Fibroblast of lung (primary cell): ENCODE measurements around the gene CMTM1. TPM values are rescaled to one million over a fixed set of nuclear protein-coding genes. Genes with fewer than 3 reads are reported as not detected.
"Not testable (repeated sequence)": the region's sequence is repeated elsewhere in the genome, so short reads cannot be mapped to it uniquely, and the experiment has no call there.

Experiments used
- DNase-seq, 2 donors: peaks; one replicate each; pipeline versions ENCODE4 v3.0.0 to v3.0.0-alpha.2; 2010; ENCODE audit warnings: low read depth in 2 of 2
- H2AFZ ChIP-seq: 2 replicates; pipeline ENCODE4 v1.5.1; 2012; ENCODE audit warnings: low read length, control low read depth, inconsistent platforms
- H3K27ac ChIP-seq: 2 replicates; pipeline ENCODE4 v1.5.1; 2011; ENCODE audit warnings: low read length, control low read depth; ENCODE audit not compliant: insufficient read depth
- H3K27me3 ChIP-seq: 2 replicates; pipeline ENCODE4 v1.5.1; 2011; ENCODE audit warnings: mild to moderate bottlenecking, low read length; ENCODE audit not compliant: control insufficient read depth, insufficient read depth
- H3K36me3 ChIP-seq: 2 replicates; pipeline ENCODE4 v1.5.1; 2011; ENCODE audit warnings: low read length; ENCODE audit not compliant: control insufficient read depth, insufficient read depth
- H3K4me1 ChIP-seq: 2 replicates; pipeline ENCODE4 v1.5.1; 2011; ENCODE audit warnings: low read length; ENCODE audit not compliant: control insufficient read depth, insufficient read depth; ENCODE audit errors: extremely low read depth
- H3K4me2 ChIP-seq: 2 replicates; pipeline ENCODE4 v1.5.1; 2011; ENCODE audit warnings: low read length, control low read depth; ENCODE audit not compliant: insufficient read depth; ENCODE audit errors: extremely low read depth
- H3K4me3 ChIP-seq, 4 experiments: fragments of 200-600 bp in 1 of 4; sonication (generic) in 1 of 4; replicated peaks in 1 of 4; 2 replicates each; pipeline ENCODE4 v1.5.1; 2011 to 2016; ENCODE audit warnings: low read length in 4 of 4, low read depth in 3 of 4, mild to moderate bottlenecking in 3 of 4, control low read depth in 2 of 4, inconsistent platforms in 1 of 4, mixed read lengths in 1 of 4; ENCODE audit not compliant: insufficient read depth in 1 of 4; ENCODE audit errors: control extremely low read depth in 1 of 4
- H3K79me2 ChIP-seq: 2 replicates; pipeline ENCODE4 v1.5.1; 2012; ENCODE audit warnings: mild to moderate bottlenecking, low read length, inconsistent platforms; ENCODE audit not compliant: control insufficient read depth, insufficient read depth
- H3K9ac ChIP-seq: 2 replicates; pipeline ENCODE4 v1.5.1; 2011; ENCODE audit warnings: mild to moderate bottlenecking, low read length, control low read depth; ENCODE audit not compliant: insufficient read depth
- H3K9me3 ChIP-seq: 2 replicates; pipeline ENCODE4 v1.5.1; 2012; ENCODE audit warnings: low read depth, low read length; ENCODE audit not compliant: control insufficient read depth, insufficient read depth
- H4K20me1 ChIP-seq: 2 replicates; pipeline ENCODE4 v1.5.1; 2011; ENCODE audit warnings: low read length; ENCODE audit not compliant: control insufficient read depth, insufficient read depth; ENCODE audit errors: extremely low read depth
- EZH2 ChIP-seq: IDR thresholded peaks from 2 replicates; pipeline ENCODE4 v1.5.1; 2012; ENCODE audit warnings: low read length, control low read depth, mild to moderate bottlenecking; ENCODE audit errors: missing control alignments
- polyA plus RNA-seq, 2 donors: library from polyadenylated mRNA; depleted of rRNA in 1 of 2; stranded (reverse) in 1 of 2; unstranded in 1 of 2; fragments of >200 nt; gene quantifications; 2 replicates each; pipeline ENCODE4 v1.2.1, GENCODE V29; 2011 to 2012; ENCODE audit warnings: missing spikeins in 1 of 2
- total RNA-seq: library from RNA; depleted of rRNA; stranded (reverse); fragments of >200 nt; gene quantifications from 2 replicates; pipeline ENCODE4 v1.2.1, GENCODE V29; 2014
- TF ChIP-seq, protein P1 (sequence below), 2 donors: IDR thresholded peaks in 1 of 2; conservative IDR thresholded peaks in 1 of 2; 1 replicate in 1 of 2; 2 replicates in 1 of 2; pipeline ENCODE4 v1.5.1; 2011 to 2012; ENCODE audit warnings: low read length in 2 of 2, control low read depth in 1 of 2, inconsistent platforms in 1 of 2, low read depth in 1 of 2, mild to moderate bottlenecking in 1 of 2

The CMTM1 gene
- total and polyA plus RNA-seq, 2 donors (not counting 1 experiment from before 2014, with no cell fraction given), result 0.99 to 1.5 TPM

DNA sequence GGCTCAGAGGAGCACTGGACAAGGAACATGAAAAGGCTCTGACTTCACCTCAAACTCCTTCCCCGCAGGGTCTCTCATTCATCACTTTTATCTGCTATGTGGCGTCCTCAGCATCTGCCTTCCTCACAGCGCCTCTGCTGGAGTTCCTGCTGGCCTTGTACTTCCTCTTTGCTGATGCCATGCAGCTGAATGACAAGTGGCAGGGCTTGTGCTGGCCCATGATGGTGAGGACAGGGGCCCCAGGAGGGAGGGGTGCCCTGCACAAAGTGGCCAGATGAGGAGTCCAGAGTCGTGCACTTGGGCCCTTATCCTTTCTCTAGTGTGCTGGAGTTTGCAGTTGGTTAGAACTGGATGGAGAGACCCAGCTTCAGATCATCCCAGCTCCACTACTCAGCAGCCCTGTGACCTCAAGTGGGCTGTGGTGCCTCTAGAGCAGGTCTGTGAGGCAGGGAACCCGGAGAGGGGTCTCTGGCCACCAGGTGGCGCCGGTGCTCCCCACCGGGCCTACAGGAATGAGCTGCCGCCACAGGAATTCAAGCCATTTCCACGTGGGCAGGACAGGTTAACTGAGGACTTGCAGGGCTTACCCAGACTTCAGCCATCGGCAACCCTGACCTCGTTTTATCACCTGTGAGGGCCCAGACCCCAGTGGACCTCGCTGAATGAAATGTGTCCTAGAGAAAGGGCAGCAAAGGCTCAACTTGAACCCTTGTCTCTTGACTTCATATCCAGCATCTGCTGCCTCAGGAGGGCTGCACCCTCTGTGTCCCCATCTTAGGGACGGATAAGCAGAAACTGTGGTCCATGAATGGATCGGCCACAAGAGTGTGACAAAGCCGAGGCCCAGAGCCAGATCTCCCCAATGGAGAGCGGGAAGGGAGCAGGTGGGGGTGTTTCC lies 42.3 kb downstream of the CMTM1 start:
- Histone ChIP-seq H3K79me2 (peaks cover 3% of the 10 kb centered on the region), H3K4me3 (no peak overlapping the region), H2AFZ (no peak overlapping the region), H3K36me3 (peaks cover 19% of the 10 kb centered on the region), H3K4me1 (peaks cover 15% of the 10 kb centered on the region), H3K9me3 (no peaks in the 10 kb centered on the region), H4K20me1 (no peaks in the 10 kb centered on the region), H3K9ac (no peak overlapping the region), H3K4me2 (peak overlapping the region; percentile 25), H3K27ac (peak overlapping the region; percentile 43), H3K27me3 (no peaks in the 10 kb centered on the region)
- DNase-seq, result peak; percentile 77 to 91
- TF ChIP-seq EZH2, result no peak
- TF ChIP-seq, protein P1, sequence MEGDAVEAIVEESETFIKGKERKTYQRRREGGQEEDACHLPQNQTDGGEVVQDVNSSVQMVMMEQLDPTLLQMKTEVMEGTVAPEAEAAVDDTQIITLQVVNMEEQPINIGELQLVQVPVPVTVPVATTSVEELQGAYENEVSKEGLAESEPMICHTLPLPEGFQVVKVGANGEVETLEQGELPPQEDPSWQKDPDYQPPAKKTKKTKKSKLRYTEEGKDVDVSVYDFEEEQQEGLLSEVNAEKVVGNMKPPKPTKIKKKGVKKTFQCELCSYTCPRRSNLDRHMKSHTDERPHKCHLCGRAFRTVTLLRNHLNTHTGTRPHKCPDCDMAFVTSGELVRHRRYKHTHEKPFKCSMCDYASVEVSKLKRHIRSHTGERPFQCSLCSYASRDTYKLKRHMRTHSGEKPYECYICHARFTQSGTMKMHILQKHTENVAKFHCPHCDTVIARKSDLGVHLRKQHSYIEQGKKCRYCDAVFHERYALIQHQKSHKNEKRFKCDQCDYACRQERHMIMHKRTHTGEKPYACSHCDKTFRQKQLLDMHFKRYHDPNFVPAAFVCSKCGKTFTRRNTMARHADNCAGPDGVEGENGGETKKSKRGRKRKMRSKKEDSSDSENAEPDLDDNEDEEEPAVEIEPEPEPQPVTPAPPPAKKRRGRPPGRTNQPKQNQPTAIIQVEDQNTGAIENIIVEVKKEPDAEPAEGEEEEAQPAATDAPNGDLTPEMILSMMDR (conservative IDR thresholded peaks at IDR 0.05 in 1 of 2, IDR thresholded peaks at IDR 0.05 in 1 of 2; ENCODE audit: low read depth in 1 of 2, low read length in 2 of 2), result peak; percentile 71 to 93

DNA sequence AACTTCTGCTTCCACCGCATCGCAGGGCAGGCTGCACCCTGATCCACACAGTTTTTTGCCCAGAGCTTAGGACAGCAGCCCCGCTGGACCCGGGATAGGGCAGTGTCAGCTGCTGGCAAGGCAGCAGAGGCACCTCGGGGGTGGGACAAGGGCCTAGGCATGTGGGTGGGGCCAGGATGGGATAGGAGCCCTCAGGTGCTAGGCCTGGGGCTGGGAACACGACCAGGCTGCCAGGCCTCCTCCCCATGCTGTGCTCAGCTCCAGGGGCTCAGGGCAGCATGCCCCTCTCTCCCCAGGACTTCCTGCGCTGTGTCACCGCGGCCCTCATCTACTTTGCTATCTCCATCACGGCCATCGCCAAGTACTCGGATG lies 42.9 kb downstream of the CMTM1 start:
- peak overlapping the region; percentile 43 for H3K27ac ChIP-seq
- H3K4me1 ChIP-seq, result peaks cover 11% of the 10 kb centered on the region
- peaks cover 19% of the 10 kb centered on the region for H3K36me3 ChIP-seq
- no peak overlapping the region for H3K4me2 ChIP-seq
- H3K79me2 ChIP-seq, result peaks cover 3% of the 10 kb centered on the region
- H3K27me3 ChIP-seq, result no peaks in the 10 kb centered on the region
- H3K9me3 ChIP-seq, result no peaks in the 10 kb centered on the region
- no peak for DNase-seq
- no peak overlapping the region for H3K9ac ChIP-seq
- no peak overlapping the region for H2AFZ ChIP-seq
- no peaks in the 10 kb centered on the region for H4K20me1 ChIP-seq
- TF ChIP-seq, protein P1 (conservative IDR thresholded peaks at IDR 0.05 in 1 of 2, IDR thresholded peaks at IDR 0.05 in 1 of 2; ENCODE audit: low read depth in 1 of 2, low read length in 2 of 2), result no peak
- no peak for TF ChIP-seq EZH2
- no peak overlapping the region for H3K4me3 ChIP-seq

DNA sequence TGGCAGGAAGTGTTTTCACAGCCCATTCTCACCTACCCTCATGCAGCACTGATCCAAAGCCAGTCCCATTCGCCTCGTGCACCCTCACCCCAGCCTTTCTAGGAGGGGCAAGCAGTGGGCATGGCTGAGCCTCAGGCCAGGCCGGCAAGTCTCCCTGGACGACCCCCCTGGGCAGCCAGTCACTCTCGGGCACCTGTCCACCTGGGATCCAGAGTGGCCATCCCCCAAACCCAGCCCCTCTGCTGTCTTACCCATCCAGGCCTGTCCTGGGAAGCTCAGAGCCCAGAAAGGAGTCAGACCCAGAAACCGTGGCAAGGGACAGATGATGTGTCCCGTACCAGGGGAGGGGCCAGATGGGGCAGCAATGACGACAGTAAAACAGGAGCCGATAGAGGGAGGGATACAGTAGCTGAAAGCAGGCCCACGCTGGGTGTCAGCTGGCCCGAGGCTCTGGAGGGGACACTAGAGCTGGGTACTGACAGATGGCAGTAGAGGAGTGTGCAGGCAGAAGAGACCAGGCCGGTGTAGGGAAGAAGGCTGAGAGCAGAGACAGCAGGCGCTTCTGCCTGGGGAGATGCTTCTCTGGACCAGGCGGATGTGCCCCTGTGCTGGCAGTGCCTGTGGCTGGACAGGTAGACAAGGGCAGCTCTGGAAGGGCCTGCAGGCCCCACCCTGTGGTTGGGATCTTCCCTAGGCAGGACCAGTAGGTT lies 44.0 kb downstream of the CMTM1 start:
- no peak for DNase-seq
- no peak for TF ChIP-seq EZH2
- TF ChIP-seq, protein P1 (conservative IDR thresholded peaks at IDR 0.05 in 1 of 2, IDR thresholded peaks at IDR 0.05 in 1 of 2; ENCODE audit: low read depth in 1 of 2, low read length in 2 of 2), result no peak
- no peak overlapping the region for H2AFZ ChIP-seq
- no peaks in the 10 kb centered on the region for H3K27me3 ChIP-seq
- H3K4me3 ChIP-seq, result no peak overlapping the region
- no peaks in the 10 kb centered on the region for H3K9me3 ChIP-seq
- H3K27ac ChIP-seq, result no peak overlapping the region
- H3K4me2 ChIP-seq, result no peak overlapping the region
- H3K4me1 ChIP-seq, result peaks cover 10% of the 10 kb centered on the region
- no peak overlapping the region for H3K9ac ChIP-seq
- H3K79me2 ChIP-seq, result peaks cover 3% of the 10 kb centered on the region
- peaks cover 19% of the 10 kb centered on the region for H3K36me3 ChIP-seq
- no peaks in the 10 kb centered on the region for H4K20me1 ChIP-seq

- not testable (repeated sequence) for H3K9me3 ChIP-seq, H3K9ac ChIP-seq, H3K79me2 ChIP-seq, H3K4me1 ChIP-seq, H3K27me3 ChIP-seq, H3K27ac ChIP-seq, H4K20me1 ChIP-seq, H3K4me2 ChIP-seq, H3K4me3 ChIP-seq, H2AFZ ChIP-seq, DNase-seq
- H3K36me3 ChIP-seq, result peaks cover 19% of the 10 kb centered on the region
Observed at GRCh38 chr16:66611911-66612310, 45.7 kb downstream of the CMTM1 start.
